GF-D8 (cell line): ENCODE results near the gene NEU2.

Experiments
- DNase-seq: peaks from one replicate; lab custom pipeline; 2025; lab: John Stamatoyannopoulos, UW

The NEU2 gene

DNA sequence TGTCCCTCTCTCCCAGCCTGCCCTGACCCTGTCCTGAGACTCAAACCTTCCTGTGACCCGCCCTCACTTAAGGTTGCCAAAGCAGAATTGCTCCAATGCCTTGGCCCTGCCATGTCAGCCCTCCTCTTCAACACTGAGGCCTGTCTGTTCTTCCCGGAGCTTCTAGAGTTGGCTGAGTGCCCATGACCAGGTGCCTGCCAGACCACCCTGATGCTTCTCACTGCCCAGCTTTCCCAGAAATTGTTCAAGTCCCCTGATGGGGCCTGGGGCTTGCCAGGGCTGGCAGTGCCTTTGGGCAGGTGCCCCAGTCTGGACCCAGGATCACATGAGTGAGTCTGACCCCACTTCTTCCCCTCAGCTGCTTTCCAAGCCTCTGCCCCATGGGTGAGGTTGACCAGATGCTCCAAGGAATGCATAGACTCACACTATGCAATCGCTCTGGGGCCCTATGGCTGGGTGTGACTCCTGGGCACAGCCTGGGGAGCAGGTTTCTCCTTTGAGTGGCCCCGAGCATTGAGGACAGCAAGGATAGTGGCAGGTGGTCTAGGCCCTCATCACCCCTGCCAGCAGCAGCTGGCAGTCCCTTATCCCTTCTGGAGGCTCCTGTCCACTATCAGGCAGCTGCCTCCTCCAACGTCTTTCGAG lies 24.6 kb downstream of the NEU2 start:
- no peak for DNase-seq

DNA sequence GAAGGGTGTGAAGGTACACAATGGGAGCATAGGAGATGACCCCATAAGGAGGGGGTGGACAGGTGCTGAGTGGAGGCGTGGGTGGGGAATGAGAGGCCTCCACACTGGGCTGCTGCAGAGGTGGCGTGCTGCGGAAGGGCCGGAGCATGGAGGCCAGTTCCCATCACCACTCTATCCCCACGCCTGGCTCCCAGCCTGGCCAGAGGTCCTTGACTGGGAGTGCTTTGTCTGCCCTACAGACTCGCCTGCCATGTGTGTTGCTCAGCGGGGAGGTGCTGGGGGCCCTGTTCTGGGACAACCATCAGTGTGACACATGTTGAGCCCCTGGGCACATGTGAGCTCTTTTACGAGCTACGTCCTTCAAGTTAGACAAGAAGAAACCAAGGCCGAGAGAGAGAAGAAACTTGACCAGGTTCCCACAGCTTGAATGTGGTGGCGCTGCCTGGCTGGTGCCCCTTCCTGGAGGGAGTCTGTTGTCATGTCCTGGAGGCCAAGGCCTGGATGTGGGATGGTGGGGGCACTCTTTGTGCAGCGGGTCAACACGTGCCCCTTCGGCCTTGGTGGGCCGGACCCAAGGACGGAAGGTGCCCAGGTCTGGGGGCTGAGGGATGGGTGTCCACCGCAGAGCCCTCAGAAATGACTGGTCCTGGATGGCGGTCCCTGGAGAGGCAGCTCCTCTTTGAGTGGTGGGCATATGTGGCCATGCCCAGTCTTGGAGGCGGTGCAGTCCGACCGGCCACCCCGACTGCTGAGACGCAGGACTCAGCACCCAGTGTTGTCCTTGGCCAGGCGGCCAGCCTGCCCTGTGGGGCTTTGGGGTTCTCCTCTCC lies 26.5 kb downstream of the NEU2 start:
- DNase-seq, result no peak

DNA sequence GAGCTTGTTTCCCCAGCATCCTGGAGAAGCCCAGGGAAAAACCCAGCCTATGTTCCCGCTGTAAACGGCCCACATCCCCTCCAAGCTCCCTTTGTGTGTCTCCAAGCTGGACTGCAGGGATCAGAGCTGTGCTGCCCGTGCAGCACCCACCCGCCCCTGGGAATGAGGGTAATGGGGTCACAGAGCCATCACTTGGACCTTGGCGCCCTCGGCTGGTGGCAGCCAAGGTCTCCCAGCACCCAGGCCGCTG lies 27.0 kb downstream of the NEU2 start:
- no peak for DNase-seq

DNA sequence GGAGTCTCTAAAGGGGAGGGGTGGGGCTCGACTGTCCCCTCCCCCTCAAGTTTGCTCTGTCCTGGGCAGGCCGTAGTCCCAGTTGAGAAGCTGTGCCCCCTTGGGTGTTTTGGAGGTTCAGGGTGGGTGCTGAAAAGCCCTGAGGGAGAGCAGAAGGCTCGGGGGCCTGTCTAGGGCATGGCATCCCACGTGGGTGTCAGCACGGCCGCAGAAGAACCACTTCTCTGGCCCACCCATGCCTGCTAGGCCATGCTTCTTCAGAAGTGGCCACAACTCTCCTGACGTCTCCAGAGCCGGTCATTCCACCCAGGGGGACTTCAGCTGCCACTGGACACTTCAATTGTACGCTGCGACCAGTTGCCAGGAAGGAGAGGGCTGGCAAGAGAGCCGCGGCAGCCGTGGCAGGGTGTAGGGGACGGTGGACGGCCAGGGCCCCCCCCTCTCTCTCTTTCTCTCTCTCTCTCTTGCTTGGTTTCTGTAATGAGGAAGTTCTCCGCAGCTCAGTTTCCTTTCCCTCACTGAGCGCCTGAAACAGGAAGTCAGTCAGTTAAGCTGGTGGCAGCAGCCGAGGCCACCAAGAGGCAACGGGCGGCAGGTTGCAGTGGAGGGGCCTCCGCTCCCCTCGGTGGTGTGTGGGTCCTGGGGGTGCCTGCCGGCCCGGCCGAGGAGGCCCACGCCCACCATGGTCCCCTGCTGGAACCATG lies 27.5 kb downstream of the NEU2 start, which contains the start of gene INPP5D:
TSS of gene INPP5D (plus strand) at position 546 of the 704 bp plus-strand sequence. CDS start at position 683, 137 bp downstream.
- peak; percentile 90 for DNase-seq

DNA sequence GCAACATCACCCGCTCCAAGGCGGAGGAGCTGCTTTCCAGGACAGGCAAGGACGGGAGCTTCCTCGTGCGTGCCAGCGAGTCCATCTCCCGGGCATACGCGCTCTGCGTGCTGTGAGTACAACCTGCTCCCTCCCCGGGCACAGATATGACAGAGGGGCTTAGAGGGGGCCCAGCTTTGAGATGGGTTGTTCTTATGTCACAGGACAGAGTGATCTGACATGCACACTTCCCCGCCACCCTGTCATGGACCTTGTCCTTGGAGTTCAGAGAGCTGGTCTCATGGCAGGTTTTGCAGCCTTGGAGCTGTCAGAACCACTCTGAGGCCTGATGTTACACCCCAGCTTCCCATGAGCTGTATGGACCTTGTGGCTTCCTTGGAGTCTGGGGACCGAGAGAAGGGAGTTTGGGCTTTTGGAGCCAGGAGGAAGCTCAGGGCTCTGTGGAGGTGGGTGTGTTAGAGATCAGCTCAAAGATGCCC lies 28.1 kb downstream of the NEU2 start:
- DNase-seq, result no peak

DNA sequence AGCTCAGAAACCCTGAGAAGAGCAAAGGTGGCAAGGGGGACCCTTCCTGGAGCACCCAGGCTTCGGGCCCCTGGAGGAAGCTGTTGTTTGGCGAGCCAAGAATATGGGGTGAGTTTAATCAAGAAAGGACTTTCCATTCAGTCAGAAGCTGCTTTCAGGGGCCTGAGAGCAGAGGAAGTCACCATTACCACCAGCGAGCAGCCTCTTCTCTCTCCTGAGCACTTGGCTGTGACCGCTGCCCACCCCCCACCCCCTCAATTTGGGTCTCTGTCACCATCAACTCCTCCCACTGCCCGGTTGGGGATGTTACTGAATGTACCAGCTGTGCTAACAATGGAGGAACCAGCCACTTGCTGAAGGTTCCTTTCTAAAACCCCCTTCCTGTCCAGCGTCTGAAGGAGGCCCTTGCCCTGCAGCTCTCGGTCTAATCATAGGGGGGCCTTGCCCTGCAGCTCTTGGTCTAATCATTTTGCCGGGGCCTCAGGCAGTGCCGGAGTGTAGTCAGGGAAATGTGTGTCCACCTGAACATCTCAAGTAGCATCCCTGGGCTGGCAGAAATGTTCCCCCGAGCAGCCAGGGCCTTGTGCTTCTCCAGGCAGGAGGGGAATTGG lies 28.6 kb downstream of the NEU2 start:
- peak; percentile 47 for DNase-seq

DNA sequence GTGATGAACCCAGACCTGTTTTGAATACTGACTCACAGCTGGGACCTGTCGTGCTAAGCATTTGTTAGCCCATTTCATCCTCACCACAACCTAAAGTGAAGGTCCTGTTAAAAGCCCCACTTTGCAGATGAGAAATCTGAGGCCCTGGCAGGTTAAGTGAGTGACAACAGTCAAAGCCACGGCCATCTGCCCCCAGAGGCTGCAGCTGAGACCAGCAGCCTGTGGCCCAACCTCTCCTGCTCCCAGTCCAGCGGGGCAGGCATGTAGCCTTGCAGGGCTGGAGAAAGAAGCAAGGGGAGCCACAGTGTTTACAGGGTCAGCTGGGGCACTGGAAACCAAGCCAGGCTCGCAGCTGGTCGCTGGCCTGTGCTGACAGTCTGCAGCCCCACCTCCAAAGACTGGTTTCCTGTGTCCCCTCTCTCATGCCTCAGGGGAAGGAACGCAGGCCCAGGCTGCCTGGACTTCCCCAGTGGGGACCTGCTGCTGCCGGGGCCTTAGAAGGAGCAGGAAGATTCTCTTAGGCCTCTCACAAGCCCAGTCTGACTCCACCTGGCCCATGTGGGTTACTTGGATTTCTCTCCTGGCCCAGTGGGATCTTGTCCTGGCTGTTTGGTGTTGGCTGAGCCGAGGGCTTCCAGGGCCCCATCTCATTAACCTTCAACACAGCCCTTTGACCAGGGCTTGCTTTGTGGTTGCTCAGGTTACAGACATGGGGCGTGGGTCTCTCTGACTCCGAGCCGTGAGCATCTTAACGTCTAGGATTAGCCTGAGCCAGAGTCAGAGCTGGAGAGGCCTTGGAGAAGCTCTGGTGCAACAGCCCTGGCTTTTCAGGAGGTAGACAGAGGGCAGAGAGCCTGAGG lies 29.3 kb downstream of the NEU2 start:
- DNase-seq, result peak; percentile 14

DNA sequence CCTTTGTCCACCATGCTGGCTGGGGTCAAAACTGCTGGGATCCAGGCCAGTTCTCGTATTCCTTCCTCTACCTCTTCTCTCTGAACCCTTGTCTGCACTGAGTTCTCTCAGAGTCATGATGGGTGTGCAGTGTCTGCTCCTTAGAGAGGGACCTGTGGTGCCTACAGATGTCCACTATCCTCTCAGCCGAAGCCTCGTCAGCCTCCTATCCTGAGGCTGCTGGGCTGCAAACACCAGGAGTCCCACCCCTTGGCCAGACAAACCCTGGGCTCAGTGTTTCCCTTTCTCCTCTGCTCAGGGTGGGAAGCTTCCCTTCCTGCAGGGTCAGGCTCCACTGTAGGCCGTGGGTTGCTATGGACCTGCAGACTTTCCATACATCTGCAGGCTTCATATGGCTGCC lies 30.0 kb downstream of the NEU2 start:
- DNase-seq, result no peak

DNA sequence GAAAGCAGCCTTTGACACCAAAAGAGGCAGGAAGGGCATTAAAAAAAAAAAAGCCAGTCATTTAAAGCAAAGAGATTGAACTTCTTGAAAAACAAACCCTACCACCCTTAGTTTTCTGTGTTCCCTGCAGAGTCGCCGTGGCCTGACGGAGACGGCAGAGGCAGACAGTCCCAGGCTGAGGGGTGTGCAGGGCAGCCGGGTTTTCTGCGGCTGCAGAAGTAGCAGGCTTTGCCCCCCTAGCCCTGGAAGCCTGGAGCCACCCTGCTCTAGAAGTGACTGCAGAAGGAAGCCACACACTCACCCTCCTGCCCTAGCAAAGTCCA lies 30.4 kb downstream of the NEU2 start:
- no peak for DNase-seq

DNA sequence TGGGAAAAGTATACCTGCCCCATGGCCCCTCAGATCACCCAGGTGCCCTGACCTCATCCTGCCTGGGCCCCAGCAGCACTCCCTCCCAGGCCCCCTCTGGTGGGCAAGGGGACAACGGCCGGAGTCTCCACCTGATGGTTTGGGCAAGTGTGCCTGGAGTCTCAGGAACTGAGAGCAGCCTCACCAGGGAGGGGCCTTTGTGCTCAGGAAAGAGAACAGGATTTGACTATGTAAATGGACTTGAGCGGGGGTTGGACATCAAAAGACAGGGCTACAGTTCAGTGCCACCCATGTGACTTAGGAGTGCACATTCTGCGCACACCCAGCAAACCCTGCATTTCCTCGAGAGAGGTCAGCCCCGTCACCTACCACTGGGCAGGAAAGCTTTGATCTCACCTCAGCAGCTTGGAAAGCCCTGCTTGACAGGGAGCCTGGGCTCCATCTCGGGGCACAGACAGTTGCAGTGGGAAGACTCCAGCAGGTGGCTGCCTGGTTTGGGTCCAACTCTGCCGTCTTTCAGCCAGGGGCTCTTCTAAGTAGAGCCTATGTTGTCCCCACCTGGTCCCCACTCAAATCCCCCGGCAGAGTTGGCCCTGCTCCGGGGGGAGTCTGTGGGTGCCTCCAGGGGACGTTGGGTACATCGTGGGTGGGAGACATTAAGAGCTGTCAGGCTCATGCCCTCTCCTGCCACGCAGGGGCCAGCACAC lies 30.9 kb downstream of the NEU2 start:
- DNase-seq, result no peak

DNA sequence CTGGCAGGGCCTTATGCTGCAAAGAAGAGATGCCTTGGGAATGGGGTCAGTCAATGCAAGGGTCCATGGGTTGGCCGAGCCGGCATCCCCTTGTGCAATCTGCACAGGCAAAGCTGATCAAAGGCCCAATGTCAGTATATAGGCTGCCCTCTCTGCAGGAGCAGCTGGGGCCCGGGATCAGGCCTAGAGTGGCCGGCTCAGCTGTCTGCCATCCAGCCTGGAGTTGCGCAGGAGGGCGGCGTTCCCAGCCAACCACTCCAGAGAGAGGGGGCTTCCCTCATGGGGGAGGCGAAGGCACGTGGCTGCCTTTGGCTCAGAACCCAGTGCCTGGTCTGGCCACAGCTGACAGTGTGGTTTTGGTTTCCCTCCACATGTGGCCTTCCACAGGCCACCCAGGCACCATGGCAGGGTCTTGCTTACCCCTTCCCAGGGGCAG lies 31.5 kb downstream of the NEU2 start:
- peak; percentile 26 for DNase-seq

DNA sequence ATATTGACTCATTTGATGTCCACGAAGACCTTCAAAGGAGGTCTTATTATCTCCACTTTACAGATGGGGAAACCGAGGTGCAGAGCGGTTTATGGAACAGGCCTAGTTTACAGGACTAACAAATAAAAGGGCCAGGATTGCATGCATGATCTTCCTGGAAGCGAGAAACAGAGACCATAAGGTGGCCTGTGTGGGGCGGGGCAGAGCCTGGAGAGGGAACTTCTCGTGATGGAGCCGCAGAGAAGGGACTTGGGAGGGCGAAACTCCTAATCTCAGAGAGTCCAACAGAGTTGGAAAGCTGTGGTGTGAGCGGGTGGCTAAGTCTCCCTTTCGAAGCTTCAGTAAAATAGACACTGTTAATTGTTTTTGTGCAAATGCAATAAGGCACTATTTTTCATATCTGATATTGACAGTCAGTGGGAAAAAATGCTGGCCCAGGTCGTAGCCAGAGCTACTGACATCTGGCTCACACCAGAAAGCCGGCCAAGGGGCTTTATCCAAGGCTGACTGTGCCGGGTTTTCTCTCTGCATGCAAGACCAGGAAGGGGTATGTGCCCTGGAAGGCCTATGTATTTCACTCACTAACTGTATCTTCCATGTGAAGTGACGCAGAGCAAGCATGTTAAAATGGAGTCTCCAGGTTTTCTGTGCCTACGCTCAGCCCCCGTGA lies 32.2 kb downstream of the NEU2 start:
- DNase-seq, result no peak

DNA sequence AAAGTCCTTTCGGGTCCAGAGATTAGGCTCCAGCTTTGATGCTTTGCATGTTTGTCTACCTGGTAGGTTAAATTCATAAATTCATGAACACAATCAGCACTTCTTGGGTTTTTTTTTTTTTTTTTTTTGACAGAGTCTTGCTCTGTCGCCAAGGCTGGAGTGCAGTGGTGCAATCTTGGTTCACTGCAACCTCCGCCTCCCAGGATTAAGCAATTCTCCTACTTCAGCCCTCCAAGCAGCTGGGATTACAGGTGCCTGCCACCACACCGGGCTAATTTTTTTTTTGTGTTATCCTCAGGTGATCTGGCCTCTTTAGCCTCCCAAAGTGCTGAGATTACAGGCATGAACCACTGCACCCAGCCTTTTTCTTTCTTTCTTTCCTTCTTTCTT lies 32.7 kb downstream of the NEU2 start:
- peak; percentile 43 for DNase-seq

DNA sequence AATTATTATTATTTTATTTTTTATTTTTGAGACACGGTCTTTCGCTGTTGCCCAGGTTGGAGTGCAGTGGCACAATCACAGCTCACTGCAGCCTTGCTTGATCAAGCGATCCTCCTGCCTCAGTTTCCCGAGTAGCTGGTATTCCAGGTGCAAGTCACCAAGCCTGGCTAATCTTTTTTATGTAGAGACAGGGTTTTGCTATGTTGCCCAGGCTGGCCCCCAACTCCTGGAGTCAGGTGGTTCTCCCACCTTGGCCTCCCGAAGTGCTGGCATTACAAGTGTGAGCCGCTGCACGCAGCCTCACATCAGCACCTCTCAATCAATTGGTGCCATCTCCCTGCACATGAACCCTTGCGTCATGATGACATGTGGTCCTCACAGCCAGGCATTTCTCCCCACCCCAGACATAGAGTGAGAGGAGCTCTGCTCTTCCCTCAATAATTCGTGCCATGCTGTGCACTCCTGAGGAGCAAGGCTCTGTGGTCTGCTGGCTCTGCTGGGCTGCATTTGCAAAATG lies 33.5 kb downstream of the NEU2 start:
- DNase-seq, result no peak

DNA sequence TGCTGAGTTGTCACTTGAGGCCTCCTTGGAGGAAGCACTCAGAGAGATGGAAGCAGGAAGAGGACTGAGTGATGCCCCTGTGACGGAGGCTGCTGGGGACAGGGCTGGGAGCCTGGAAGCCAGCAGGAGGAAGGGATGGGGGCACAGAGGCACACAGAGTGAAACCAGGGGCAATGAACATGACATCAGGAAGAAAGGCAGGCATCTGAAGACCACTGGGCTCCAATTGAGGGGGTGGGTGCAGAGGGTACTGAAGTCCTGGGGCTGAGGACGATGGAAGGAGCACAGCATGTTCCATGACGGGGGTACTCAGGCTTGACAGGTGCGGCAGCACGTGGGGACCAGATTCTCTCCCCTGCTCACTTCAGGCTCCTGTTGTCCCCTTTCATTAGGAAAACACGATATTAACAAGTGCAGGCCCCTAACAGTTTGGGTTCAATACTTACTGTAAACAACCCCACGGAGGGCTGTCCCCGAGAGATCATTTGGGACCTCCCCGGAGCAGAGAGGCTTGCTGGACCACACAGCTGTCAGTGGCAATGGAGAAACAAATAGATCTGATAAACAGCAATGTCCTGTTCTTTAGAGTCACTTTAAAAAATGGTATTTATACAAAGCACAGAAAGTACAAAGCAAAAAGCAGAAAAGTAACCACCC lies 36.4 kb downstream of the NEU2 start:
- no peak for DNase-seq

DNA sequence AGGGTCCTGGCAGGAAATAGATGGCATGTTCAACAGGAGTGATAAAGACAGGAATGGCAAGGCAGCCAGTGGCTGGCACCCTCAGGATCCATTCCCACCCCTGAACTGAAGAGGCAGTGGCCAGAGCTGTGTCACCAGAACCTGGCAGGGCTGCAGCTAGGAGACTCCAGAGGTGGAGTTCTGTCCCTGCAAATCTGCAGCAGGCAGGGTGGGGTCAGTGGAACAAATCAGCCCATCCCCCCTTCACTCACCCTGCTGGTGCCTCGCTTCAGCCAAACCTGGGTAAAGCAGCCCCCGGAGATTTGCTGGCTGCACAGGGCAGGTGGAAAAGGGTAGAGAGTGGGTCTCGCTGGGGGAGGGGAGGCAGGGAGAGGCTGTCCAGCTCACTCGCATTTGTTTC lies 40.4 kb downstream of the NEU2 start:
- no peak for DNase-seq

DNA sequence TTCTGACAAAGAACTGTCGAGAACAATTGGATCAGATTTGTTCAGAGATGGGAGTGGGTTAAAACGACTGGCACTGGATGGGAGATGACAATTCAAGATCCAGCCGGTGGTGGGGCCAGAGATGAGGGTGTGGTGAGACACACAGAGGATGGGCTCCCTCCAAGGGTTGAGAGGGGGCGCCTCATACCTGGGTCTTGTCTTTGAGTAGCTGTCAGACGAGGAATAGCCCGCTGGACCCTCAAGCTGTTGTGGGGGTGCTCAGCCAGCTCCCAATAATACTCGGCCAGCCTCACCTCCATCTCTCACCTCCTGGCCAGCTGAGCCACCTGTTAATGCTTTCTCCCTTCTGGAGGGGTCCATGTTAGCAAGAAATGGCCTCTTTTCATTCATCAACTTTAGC lies 41.6 kb downstream of the NEU2 start:
- no peak for DNase-seq

DNA sequence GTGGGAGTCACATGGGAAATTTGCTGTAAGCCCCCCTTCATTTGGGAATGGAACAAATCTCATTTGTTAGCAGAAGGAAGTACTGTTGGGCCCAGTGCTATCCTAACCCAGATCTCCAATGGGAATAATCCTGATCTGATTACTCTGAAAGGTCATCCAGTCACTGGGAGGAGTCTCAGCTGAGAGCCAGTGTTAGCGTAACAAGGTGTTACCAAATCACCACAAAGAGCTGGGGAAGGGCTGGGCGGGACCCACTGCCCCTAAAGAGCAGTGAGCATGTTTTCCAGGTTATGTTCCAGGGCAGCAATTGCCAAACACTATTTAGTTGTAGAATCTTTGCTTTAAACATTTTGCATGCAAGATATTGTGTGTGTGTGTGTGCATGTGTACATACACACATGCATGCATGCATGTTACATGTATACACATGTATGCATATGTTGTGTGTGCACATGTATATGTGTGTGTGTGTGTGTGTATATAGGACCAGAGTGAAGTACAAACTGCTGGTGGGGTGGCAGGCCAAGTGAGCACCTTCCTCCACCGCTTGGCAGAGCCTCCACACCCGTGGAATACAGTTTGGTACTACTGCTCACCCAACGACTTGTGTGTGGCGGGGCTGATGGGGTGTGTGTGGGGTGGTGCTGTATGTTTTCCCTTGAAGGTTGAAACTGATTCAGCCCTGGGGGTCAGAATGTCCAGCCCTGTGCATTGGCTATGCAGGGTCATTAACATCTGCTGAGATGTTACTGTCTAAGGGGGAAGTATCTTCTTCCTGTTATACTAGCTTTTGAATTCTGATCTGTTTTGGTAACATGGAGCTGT lies 42.9 kb downstream of the NEU2 start:
- no peak for DNase-seq

DNA sequence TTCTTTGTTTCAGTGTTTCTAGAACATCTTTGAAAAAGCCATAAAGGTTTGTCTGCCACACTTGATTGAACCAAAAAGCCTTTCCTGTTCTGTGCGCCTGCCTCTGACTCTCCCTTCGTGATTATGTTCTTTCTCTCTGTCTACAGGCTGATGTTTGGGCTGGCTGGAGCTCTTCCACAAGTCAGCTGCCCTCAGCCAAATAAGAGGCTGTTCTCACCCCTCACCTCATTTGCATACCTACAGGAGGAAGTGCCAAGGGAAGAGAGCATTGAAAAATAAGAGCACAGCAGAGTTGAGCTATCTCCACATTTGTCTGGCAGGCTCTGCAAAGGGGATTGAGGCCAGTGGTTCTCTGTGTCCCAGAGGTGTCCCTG lies 43.5 kb downstream of the NEU2 start:
- peak; percentile 45 for DNase-seq
